HUES6 (cell line): ENCODE measurements around the gene LCLAT1.
A peak's percentile ranks its signal among the peaks of the same experiment; 100 is the strongest.

ENCODE experiments used
- H3K27ac ChIP-seq: 2 replicates; pipeline ENCODE4 v1.7.0; 2013; ENCODE audit warnings: low read depth, mild to moderate bottlenecking, low read length, inconsistent platforms
- H3K27me3 ChIP-seq: 2 replicates; pipeline ENCODE4 v1.6.1; 2013; ENCODE audit warnings: low read length; ENCODE audit not compliant: control insufficient read depth, insufficient read depth
- H3K36me3 ChIP-seq: 2 replicates; pipeline ENCODE4 v1.6.1; 2013; ENCODE audit warnings: low read length; ENCODE audit not compliant: control insufficient read depth, insufficient read depth
- H3K4me1 ChIP-seq: 2 replicates; pipeline ENCODE4 v1.6.1; 2013; ENCODE audit warnings: low read length; ENCODE audit not compliant: control insufficient read depth, insufficient read depth
- H3K4me3 ChIP-seq: 2 replicates; pipeline ENCODE4 v1.5.1; 2013; ENCODE audit warnings: low read depth, low read length
- H3K9ac ChIP-seq: one replicate; pipeline ENCODE4 v1.6.1; 2013; ENCODE audit warnings: mild to moderate bottlenecking, low read length
- H3K9me3 ChIP-seq: 2 replicates; pipeline ENCODE4 v1.6.1; 2013; ENCODE audit warnings: low read depth, low read length; ENCODE audit not compliant: control insufficient read depth, insufficient read depth

Gene LCLAT1

DNA sequence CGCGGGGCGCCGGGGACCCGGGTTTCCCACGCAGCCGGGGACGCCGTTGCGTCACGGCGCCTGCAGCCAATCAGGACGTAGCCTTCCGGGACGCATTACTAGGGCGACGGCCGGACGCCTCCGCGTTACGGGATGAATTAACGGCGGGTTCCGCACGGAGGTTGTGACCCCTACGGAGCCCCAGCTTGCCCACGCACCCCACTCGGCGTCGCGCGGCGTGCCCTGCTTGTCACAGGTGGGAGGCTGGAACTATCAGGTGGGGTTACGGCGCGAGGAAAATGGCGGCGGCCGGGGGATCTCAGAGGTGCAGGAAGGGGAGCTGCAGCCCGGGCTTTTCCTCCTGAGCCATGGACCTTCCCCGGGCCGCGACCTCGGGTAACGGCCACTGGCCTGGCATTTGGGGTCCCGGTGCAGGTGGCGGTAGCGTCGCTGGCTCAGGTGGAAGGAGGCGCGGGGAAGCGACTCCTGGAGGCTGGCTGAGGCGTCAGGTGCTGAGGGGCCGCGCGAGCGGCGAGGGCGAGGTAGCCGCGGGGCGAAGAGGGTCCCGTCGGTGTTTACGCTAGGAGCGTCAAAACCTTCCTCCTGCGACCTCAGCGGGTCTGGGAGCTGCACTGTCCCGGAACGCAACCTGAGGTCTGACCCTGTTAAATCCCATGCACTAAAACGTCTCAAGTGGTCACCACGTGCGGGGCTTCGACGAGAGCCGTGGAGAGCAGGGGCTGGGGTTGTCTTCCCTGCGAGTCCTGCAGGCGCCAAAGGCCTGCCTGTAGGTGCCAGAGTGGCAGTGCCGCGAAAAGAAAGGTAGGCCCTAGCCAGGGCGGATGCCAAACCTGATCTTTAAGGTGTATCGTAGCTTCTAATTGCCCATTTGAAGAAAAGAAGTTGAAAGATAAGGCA is at the start of gene LCLAT1:
TSS of gene LCLAT1 (plus strand) at position 98 of the 897 bp plus-strand sequence. CDS start 78,345 bp downstream, outside the sequence.
- peak within 1 kb of the TSS; percentile 75 for H3K27ac ChIP-seq
- 0 out of 2 replicates have a peak, but pooled peaks cover 2% of the 10 kb centered on the region for H3K36me3 ChIP-seq

DNA sequence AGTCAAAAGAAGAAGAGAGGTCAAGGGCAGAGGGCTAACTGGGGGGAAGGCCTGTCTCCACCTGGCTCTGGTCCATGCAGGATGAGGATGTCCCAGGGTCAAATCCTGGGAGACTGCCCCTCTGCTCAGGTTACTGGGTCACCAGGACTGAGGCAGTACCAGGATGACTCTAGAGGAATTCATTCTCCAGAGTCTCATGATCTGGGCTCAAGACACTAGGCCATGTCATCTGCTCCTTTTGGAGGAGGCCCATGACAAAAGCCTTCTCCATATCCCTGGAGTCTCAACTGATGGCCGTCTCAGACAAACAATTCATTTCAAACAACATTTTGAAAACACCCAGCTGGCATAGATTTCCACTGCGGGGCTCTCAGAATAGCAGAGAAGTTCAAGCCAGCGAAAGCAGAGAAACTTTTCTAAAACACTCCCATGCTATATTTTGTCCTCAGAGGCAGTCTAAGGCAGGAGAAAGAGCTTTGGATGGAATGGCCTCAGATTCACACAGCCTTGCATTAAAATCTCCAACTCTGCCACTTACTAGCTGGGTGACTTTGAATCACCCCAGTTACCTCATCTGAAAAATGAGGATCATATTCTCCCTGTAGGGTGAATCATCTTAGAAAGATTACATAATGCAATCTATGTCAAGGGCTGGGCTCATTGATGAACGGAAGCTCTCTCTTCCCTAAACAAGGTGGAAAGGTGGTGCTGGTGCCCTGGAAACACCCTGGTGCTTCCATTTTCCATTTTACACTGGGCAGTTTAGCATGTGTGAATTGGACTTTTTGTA is 48.8 kb upstream of the LCLAT1 start:
- H3K27me3 ChIP-seq, result no peaks in the 10 kb centered on the region
- H3K36me3 ChIP-seq, result no peaks in the 10 kb centered on the region
- H3K9ac ChIP-seq, result no peak overlapping the region
- H3K27ac ChIP-seq, result no peak overlapping the region
- H3K4me1 ChIP-seq, result no peaks in the 10 kb centered on the region
- H3K4me3 ChIP-seq, result no peak overlapping the region
- H3K9me3 ChIP-seq, result no peaks in the 10 kb centered on the region

More for the DNA sequence above, at the start of gene LCLAT1:
- Histone ChIP-seq H3K4me3 (peak within 1 kb of the TSS; percentile 97), H3K27me3 (peaks cover 4% of the 10 kb centered on the region; the same call in 1 of the 2 replicates), H3K4me1 (peaks cover 11% of the 10 kb centered on the region), H3K9me3 (no peaks in the 10 kb centered on the region), H3K9ac (peak within 1 kb of the TSS; percentile 88)

DNA sequence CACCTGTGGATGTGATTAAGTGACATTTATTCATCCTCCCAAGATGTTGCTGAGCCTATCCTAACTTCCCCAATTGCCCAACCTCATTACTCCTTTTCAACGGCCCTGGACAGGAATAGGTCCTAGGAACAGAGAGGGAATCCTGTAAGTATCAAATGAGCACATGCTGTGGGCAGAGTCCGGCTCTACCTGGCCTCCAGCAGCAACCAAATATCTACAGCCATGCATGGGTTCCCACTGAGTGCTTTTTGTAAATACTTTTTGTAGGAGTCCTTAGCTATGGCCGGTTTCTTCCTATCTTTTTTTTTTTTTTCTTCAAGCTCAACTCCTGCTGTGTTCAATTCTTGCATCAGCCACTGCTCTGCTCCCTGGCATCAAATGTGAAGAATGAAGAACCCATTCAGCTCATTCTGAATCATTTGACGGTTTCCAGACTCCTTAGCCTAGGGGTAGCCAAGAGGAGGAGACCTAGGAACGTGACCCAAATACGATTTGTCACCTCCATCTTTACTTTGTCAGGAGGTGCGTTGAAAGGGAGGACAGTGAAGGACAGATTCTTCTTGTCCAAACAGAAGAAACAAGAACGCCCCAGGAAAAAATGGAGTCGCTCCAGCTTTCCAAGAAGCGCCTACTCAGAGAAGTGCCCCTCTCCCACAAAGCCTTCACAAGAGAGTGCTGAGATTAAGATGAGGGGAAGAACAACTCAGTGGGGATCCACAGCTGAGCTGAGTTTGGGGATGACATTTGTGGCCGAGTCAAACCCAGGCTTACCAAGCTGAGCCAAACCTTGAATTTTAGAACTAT is 46.7 kb upstream of the LCLAT1 start:
- Histone ChIP-seq H3K36me3 (no peaks in the 10 kb centered on the region), H3K27me3 (no peaks in the 10 kb centered on the region), H3K9ac (no peak overlapping the region), H3K27ac (no peak overlapping the region), H3K9me3 (no peaks in the 10 kb centered on the region), H3K4me1 (peaks cover 19% of the 10 kb centered on the region), H3K4me3 (no peak overlapping the region)

DNA sequence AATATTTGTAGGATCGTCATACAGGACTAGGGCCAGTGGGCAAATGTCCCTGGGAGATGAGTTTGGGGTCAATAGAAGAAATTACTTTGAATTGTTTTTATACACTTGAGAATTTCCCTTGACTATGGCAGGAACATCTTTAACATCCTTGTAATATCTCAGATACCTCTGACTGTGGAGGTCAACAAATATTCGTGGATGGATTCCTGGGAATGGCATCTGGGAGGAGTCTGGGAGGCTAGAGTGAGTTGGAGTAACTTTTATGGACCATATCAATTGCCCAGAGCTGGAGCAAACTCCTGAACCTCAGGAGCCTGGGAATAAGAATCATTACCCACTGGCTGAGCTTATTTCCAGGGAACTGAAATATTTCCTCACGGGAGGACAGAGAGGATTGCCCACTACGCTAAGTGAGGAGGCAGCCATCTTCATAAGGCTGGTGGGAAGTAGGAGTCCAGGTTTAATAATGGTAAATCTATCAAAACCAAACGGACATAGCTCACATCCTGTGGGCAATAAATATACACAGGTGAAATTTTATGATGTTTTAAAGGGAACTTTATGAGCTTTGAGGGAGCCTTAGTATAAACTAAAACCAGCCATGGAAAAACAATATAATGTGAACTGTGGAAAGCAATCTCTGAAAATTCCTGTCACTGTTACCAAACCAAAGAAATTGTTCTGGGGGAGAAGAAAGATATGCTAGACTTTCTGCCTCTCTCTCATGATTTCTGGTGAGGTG is 44.4 kb upstream of the LCLAT1 start:
- H3K9me3 ChIP-seq, result no peaks in the 10 kb centered on the region
- no peaks in the 10 kb centered on the region for H3K36me3 ChIP-seq
- H3K27me3 ChIP-seq, result no peaks in the 10 kb centered on the region
- no peak overlapping the region for H3K4me3 ChIP-seq
- H3K27ac ChIP-seq, result no peak overlapping the region
- no peak overlapping the region for H3K9ac ChIP-seq
- peaks cover 24% of the 10 kb centered on the region for H3K4me1 ChIP-seq

DNA sequence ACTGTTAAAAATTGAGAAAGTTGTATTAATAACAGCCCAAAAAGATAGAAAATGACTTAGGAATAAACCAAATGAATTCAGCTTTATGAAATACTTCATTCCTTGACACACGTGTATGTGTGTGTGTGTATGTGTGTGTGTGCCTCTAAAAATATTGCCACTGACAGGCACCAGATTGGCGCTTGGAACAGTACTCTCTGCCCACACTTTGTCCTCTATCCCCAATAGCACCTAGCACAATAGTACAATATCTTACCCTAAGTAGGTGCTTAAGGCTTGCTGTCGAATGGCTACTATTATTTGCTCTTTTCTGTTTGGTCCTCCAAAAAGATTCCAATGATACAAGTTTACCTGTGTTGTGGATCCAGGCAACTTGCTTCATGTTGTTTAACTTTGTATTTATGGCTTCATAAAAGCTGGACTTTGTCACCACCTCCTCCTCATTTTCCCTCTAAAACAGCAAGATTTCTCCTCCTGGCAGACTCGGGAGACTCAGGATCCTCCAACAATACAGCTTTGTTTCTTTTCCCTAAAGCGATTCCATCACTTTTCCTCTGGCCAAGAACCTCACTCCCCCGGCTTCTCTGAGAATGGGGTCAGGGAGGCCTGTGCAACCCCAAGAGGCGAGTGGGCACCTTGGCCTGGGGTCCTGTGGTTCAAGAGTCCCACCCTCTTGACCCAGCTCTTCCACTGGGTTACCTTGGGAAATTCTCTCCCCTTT is 43.3 kb upstream of the LCLAT1 start:
- H3K4me1 ChIP-seq, result peaks cover 28% of the 10 kb centered on the region
- H3K9me3 ChIP-seq, result no peaks in the 10 kb centered on the region
- no peaks in the 10 kb centered on the region for H3K36me3 ChIP-seq
- H3K9ac ChIP-seq, result no peak overlapping the region
- H3K27me3 ChIP-seq, result no peaks in the 10 kb centered on the region
- no peak overlapping the region for H3K4me3 ChIP-seq
- H3K27ac ChIP-seq, result no peak overlapping the region

DNA sequence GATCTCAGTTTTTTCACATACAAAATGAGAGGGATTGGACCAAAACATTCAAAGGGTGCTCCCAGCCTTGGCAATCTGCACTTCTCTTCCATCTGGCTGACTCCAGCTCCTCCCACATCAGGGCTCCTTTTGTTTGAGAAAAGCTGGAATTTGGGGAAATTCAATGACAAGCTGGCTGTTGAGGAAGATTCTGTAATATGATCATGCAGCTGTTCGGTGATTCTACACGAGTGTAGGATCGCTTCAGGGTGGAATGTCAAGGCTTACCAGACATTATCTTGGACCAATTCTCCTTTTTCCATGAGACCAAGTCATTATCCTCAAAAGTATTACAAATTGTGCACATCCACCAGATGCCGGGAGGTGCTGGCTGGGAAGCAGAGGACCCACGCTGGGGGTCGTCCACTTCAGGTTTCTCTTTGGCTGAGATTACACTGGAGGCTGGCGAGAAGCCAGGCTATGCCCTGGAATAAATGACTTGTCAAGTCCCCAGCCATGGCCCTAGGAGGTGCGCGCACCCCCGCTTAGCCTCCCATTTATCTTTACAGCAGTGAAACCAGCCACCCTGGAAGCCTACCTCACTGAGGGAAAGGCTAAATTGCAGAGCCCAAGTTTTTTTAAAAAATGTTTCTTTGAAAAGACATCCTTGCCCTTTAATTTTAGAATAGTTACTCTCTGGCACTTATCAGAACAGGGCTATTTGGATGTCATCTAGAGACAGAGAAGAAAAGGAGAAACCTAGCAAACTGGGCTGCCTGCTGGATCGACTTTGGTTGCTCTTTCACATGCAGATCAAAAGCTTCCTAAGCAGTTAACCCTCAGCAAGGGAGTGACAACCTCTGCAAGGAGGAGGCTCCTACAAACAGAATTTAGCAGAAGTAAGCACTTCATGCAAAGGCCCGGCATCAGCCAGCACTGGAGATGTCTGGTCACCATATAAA is 42.5 kb upstream of the LCLAT1 start:
- H3K27me3 ChIP-seq, result no peaks in the 10 kb centered on the region
- H3K9me3 ChIP-seq, result no peaks in the 10 kb centered on the region
- no peak overlapping the region for H3K9ac ChIP-seq
- H3K4me3 ChIP-seq, result 0 out of 2 replicates have a peak overlapping the region, but pooled peaks have one; percentile 8
- H3K27ac ChIP-seq, result no peak overlapping the region
- peaks cover 28% of the 10 kb centered on the region for H3K4me1 ChIP-seq
- no peaks in the 10 kb centered on the region for H3K36me3 ChIP-seq

DNA sequence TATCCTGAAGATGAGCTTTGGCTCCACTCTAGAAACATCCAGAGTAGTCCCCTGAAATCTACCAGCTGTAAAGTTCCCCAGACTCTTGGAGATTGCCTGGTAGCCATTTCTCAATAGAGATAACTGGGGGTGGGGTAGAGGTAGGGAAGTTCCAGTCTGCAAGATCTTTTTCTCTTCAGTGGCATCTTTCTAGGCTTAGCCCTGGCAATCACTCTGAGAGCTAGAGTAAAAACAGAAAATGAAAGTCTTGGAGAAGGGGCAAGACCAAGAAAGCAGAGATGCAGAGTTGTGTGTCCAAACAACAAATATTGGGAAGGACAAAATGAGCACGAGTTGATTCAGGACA is 41.8 kb upstream of the LCLAT1 start:
- no peaks in the 10 kb centered on the region for H3K36me3 ChIP-seq
- H3K9ac ChIP-seq, result no peak overlapping the region
- no peak overlapping the region for H3K27ac ChIP-seq

DNA sequence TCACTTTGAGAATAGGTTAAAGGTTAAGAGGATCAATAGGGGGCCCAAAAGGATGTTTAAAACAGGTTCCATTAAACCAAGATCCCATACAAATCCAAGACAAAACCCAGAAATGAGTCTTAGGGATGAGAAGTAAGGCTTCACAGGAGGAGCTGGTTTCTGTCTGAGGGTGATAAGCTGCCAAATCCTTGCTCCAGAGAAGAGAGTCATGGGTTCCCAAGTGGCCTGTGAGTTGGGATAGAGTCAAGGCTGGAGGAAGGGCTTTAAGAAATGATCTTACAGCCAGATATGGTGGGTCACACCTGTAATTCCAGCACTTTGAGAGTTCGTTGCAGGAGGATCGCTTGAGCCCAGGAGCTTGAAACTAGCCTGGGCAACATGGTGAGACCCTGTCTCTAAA is 40.2 kb upstream of the LCLAT1 start:
- Histone ChIP-seq H3K9me3 (no peaks in the 10 kb centered on the region), H3K4me1 (peaks cover 34% of the 10 kb centered on the region), H3K27ac (no peak overlapping the region), H3K4me3 (no peak overlapping the region), H3K36me3 (no peaks in the 10 kb centered on the region), H3K9ac (no peak overlapping the region), H3K27me3 (no peaks in the 10 kb centered on the region)

More for the DNA sequence above, 41.8 kb upstream of the LCLAT1 start:
- H3K9me3 ChIP-seq, result no peaks in the 10 kb centered on the region
- no peaks in the 10 kb centered on the region for H3K27me3 ChIP-seq
- H3K4me1 ChIP-seq, result peaks cover 29% of the 10 kb centered on the region
- H3K4me3 ChIP-seq, result 0 out of 2 replicates have a peak overlapping the region, but pooled peaks have one; percentile 8

DNA sequence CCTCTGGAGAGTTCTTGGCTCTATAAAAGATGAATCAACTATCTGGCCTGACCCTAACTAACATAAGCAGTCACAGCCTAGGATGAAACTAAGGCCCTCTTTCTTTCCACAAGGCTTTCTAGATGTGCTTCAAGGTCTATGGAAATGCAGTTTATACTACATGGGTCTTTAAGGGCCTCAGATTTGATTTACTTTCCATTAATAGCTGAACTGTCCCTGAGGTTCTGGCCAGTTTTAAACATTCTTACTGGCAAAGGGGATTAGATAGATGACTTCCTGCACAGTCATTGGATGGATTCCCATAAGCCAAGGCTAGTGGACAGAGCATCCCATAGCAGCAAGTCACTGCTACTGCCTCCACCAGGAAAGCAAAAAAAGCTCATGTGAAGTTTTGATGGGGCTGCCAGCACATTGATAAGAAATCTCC is 38.1 kb upstream of the LCLAT1 start:
- Histone ChIP-seq H3K36me3 (no peaks in the 10 kb centered on the region), H3K27ac (no peak overlapping the region), H3K27me3 (no peaks in the 10 kb centered on the region), H3K9me3 (no peaks in the 10 kb centered on the region), H3K9ac (no peak overlapping the region), H3K4me3 (no peak overlapping the region), H3K4me1 (peaks cover 29% of the 10 kb centered on the region)
